Measurements from ENCODE around the gene LGALS9.

LGALS9 gene

GRCh38 chr17:27616414-27616813 lies 14.6 kb upstream of the LGALS9 start:
- Histone ChIP-seq H3K27me3 (no peaks in the 10 kb centered on the region), H3K36me3 (peaks cover 32 to 92% (median 71%) of the 10 kb centered on the region in 3 donors), H3K4me1 (no peaks in the 10 kb centered on the region), H3K4me3 (no peak overlapping the region), H3K27ac (no peak overlapping the region), H3K9me3 (no peaks in the 10 kb centered on the region)
- no peak for TF ChIP-seq CTCF (IDR thresholded peaks at IDR 0.05)
- intact Hi-C loops (cut with DNase I; ENCODE audit: low total_unique reads): no loop called here
- DNase-seq: no peak

GRCh38 chr17:27618417-27618816 lies 12.6 kb upstream of the LGALS9 start:
- no peaks in the 10 kb centered on the region for H3K27me3 ChIP-seq
- intact Hi-C loops (cut with DNase I; ENCODE audit: low total_unique reads): no loop called here
- peaks cover 31 to 92% (median 81%) of the 10 kb centered on the region in 3 donors for H3K36me3 ChIP-seq

DNA sequence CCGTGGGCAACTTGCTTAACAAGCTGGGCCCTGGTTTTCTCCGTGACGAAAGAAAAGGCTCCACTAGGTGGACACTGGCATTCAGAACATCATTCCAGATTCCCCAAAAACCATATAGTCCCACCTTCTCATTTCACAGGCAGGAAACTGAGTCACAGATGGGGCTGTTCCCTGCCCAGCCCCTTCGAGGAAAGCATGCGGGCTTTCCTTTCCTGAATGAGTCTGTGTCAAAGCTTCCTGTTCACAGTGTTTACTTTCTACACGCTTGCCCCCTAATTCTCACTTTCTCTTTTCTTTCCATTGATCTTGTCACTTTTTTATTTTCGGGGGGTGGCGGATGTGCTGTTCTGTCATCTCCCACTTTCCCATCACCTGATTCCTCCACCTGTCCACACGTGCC lies 10.3 kb upstream of the LGALS9 start:
- Histone ChIP-seq H3K27me3 (no peaks in the 10 kb centered on the region), H3K4me3 (no peak overlapping the region), H3K4me1 (no peaks in the 10 kb centered on the region), H3K27ac (no peak overlapping the region), H3K36me3 (peaks cover 28 to 94% (median 84%) of the 10 kb centered on the region in 3 donors), H3K9me3 (no peaks in the 10 kb centered on the region)
- TF ChIP-seq CTCF (IDR thresholded peaks at IDR 0.05): no peak
- intact Hi-C loops (cut with DNase I; ENCODE audit: low total_unique reads): no loop called here
- DNase-seq: no peak

More at GRCh38 chr17:27618417-27618816, 12.6 kb upstream of the LGALS9 start:
- TF ChIP-seq CTCF (IDR thresholded peaks at IDR 0.05): no peak
- no peak overlapping the region for H3K27ac ChIP-seq
- no peaks in the 10 kb centered on the region for H3K4me1 ChIP-seq
- H3K4me3 ChIP-seq: no peak overlapping the region
- DNase-seq: no peak
- no peaks in the 10 kb centered on the region for H3K9me3 ChIP-seq

DNA sequence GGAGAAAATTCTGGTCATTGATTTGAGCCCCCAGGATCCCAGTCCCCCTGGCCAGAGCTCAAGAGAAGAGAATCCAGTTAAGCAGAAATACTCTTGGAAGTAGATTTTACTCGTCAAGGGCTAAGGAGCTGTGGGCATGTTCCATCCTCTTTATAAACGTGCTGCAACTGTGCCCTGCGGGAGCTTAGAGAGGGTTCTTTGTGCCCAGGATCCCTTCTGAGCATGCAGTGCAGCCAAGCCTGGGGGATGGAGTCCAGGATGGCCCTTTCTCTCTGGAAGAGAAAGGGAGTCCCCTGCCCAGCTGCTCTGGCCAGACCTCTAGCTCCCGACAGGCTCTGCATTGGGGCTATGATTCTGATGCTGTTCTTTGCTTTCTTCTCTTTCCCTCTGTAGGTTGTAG lies 9.5 kb upstream of the LGALS9 start:
- no peak for DNase-seq
- H3K27ac ChIP-seq: no peak overlapping the region
- H3K4me1 ChIP-seq: no peaks in the 10 kb centered on the region
- no peak overlapping the region for H3K4me3 ChIP-seq
- H3K9me3 ChIP-seq: no peaks in the 10 kb centered on the region
- TF ChIP-seq CTCF (IDR thresholded peaks at IDR 0.05): no peak
- intact Hi-C loops (cut with DNase I; ENCODE audit: low total_unique reads): no loop called here
- H3K36me3 ChIP-seq: peaks cover 26 to 92% (median 81%) of the 10 kb centered on the region in 3 donors
- no peaks in the 10 kb centered on the region for H3K27me3 ChIP-seq

- Histone ChIP-seq H3K9me3 (no peaks in the 10 kb centered on the region), H3K27me3 (no peaks in the 10 kb centered on the region), H3K4me3 (no peak overlapping the region), H3K36me3 (peaks cover 25 to 92% (median 76%) of the 10 kb centered on the region in 3 donors), H3K4me1 (no peaks in the 10 kb centered on the region), H3K27ac (no peak overlapping the region)
- intact Hi-C loops (cut with DNase I; ENCODE audit: low total_unique reads): no loop called here
- TF ChIP-seq CTCF (IDR thresholded peaks at IDR 0.05): no peak
- no peak for DNase-seq
Observed at GRCh38 chr17:27621942-27622559, 8.9 kb upstream of the LGALS9 start.

- Histone ChIP-seq H3K4me3 (no peak overlapping the region), H3K27me3 (no peaks in the 10 kb centered on the region), H3K36me3 (peaks cover 16 to 83% (median 67%) of the 10 kb centered on the region in 3 donors), H3K9me3 (no peaks in the 10 kb centered on the region), H3K27ac (no peak overlapping the region), H3K4me1 (no peaks in the 10 kb centered on the region)
- intact Hi-C loops (cut with DNase I; ENCODE audit: low total_unique reads): no loop called here
- no peak for TF ChIP-seq CTCF (IDR thresholded peaks at IDR 0.05)
- no peak for DNase-seq
Observed at GRCh38 chr17:27622986-27623385, 8.0 kb upstream of the LGALS9 start.
